Vagina (tissue), 2 donors: ENCODE results near the gene PACRGL. TPM values are rescaled to one million over a fixed set of nuclear protein-coding genes. Genes with fewer than 3 reads are reported as not detected.
A peak's percentile ranks its signal among the peaks of the same experiment; 100 is the strongest.
"Not testable (repeated sequence)": the region's sequence is repeated elsewhere in the genome, so short reads cannot be mapped to it uniquely, and the experiment has no call there.

Source experiments
- DNase-seq, 2 donors: peaks; one replicate each; pipeline ENCODE4 v3.0.0-alpha.2; 2017; ENCODE audit errors: extremely low spot score in 2 of 2
- H3K27ac ChIP-seq: fragments of 200-600 bp; sonication (generic); one replicate; pipeline ENCODE4 v1.5.1; 2019
- H3K27me3 ChIP-seq: fragments of 200-600 bp; sonication (generic); one replicate; pipeline ENCODE4 v1.5.1; 2019
- H3K36me3 ChIP-seq, 2 donors: fragments of 200-600 bp; sonication (generic); one replicate each; pipeline ENCODE4 v1.5.1; 2017 to 2019
- H3K4me1 ChIP-seq: fragments of 200-600 bp; sonication (generic); one replicate; pipeline ENCODE4 v1.5.1; 2019
- H3K4me3 ChIP-seq, 2 donors: fragments of 200-600 bp; sonication (generic); 1 replicate in 1 of 2; 2 replicates in 1 of 2; pipeline ENCODE4 v1.5.1; 2016 to 2019
- H3K9me3 ChIP-seq: fragments of 200-600 bp; sonication (generic); one replicate; pipeline ENCODE4 v1.5.1; 2019
- CTCF ChIP-seq, 3 experiments: fragments of 450-650 bp in 2 of 3; fragments of 200-600 bp in 1 of 3; sonication (generic) in 1 of 3; IDR thresholded peaks; one replicate each; pipeline ENCODE4 v1.5.1; 2017 to 2019; ENCODE audit warnings: antibody characterized with exemption in 3 of 3, mild to moderate bottlenecking in 2 of 3, moderate library complexity in 2 of 3
- POLR2A ChIP-seq, 2 donors: fragments of 450-650 bp; IDR thresholded peaks; one replicate each; pipeline ENCODE4 v1.6.1; 2017; ENCODE audit warnings: antibody characterized with exemption in 2 of 2, mild to moderate bottlenecking in 2 of 2, moderate library complexity in 2 of 2
- POLR2AphosphoS5 ChIP-seq, 2 donors: sonication (generic); formaldehyde crosslinking; IDR thresholded peaks; one replicate each; pipeline ENCODE4 v1.9.0; 2017; ENCODE audit warnings: antibody characterized with exemption in 2 of 2, mild to moderate bottlenecking in 2 of 2, low read depth in 1 of 2; ENCODE audit not compliant: insufficient read depth in 1 of 2
- intact Hi-C: fragments of 100-400 bp; cut with DNase I; formaldehyde crosslinking; loops from one replicate; pipeline ENCODE4 v1.15.1; 2023
- total RNA-seq: library from RNA; depleted of rRNA; stranded (reverse); fragments of >200 nt; gene quantifications from one replicate; pipeline ENCODE4 v1.2.3, GENCODE V29; 2016

The PACRGL gene
- total RNA-seq, 1 donor from 2014 or later = 53.8 TPM

GRCh38 chr4:20764366-20764992, 64.2 kb downstream of the PACRGL start:
- Histone ChIP-seq H3K27me3 (no peaks in the 10 kb centered on the region), H3K4me3 (no peak overlapping the region), H3K36me3 (no peaks in the 10 kb centered on the region), H3K4me1 (no peaks in the 10 kb centered on the region), H3K9me3 (no peaks in the 10 kb centered on the region), H3K27ac (no peak overlapping the region)
- intact Hi-C loops = no loop called here
- no peak for DNase-seq
- TF ChIP-seq CTCF (IDR thresholded peaks at IDR 0.05) (no peak), POLR2AphosphoS5 (IDR thresholded peaks at IDR 0.05; ENCODE audit: insufficient read depth in 1 of 2, low read depth in 1 of 2) (no peak), POLR2A (IDR thresholded peaks at IDR 0.05) (no peak)

GRCh38 chr4:20773144-20773997, 73.1 kb downstream of the PACRGL start:
- Histone ChIP-seq H3K4me3 (no peak overlapping the region), H3K9me3 (no peaks in the 10 kb centered on the region), H3K27me3 (no peaks in the 10 kb centered on the region), H3K4me1 (peaks cover 8% of the 10 kb centered on the region), H3K36me3 (no peaks in the 10 kb centered on the region), H3K27ac (no peak overlapping the region)
- intact Hi-C loops = no loop called here
- DNase-seq = no peak
- TF ChIP-seq CTCF (IDR thresholded peaks at IDR 0.05) (peak in 2 of 3 experiments; percentile 50 to 54), POLR2A (IDR thresholded peaks at IDR 0.05) (no peak)

- no peaks in the 10 kb centered on the region for H3K27me3 ChIP-seq
- intact Hi-C loops = no loop called here
- no peaks in the 10 kb centered on the region for H3K36me3 ChIP-seq
- no peak overlapping the region for H3K4me3 ChIP-seq
- no peaks in the 10 kb centered on the region for H3K4me1 ChIP-seq
- no peak for TF ChIP-seq POLR2AphosphoS5 (IDR thresholded peaks at IDR 0.05; ENCODE audit: insufficient read depth in 1 of 2, low read depth in 1 of 2)
- TF ChIP-seq POLR2A (IDR thresholded peaks at IDR 0.05) = no peak
- no peak for TF ChIP-seq CTCF (IDR thresholded peaks at IDR 0.05)
- no peak for DNase-seq
- no peaks in the 10 kb centered on the region for H3K9me3 ChIP-seq
- H3K27ac ChIP-seq = no peak overlapping the region
Observed at GRCh38 chr4:20778896-20779295, 78.6 kb downstream of the PACRGL start.

GRCh38 chr4:20783134-20783533, 82.9 kb downstream of the PACRGL start:
- H3K36me3 ChIP-seq, intact Hi-C loops, H3K4me3 ChIP-seq, H3K9me3 ChIP-seq, H3K27ac ChIP-seq, H3K4me1 ChIP-seq, DNase-seq, H3K27me3 ChIP-seq: not testable (repeated sequence)

GRCh38 chr4:20787940-20788665, 87.8 kb downstream of the PACRGL start:
- TF ChIP-seq POLR2AphosphoS5 (IDR thresholded peaks at IDR 0.05; ENCODE audit: insufficient read depth in 1 of 2, low read depth in 1 of 2) = no peak
- TF ChIP-seq CTCF (IDR thresholded peaks at IDR 0.05) = no peak
- no peak for TF ChIP-seq POLR2A (IDR thresholded peaks at IDR 0.05)
- no peaks in the 10 kb centered on the region for H3K27me3 ChIP-seq
- H3K9me3 ChIP-seq = no peaks in the 10 kb centered on the region
- H3K4me3 ChIP-seq = no peak overlapping the region
- H3K4me1 ChIP-seq = no peaks in the 10 kb centered on the region
- DNase-seq = no peak
- no peak overlapping the region for H3K27ac ChIP-seq
- intact Hi-C loops = no loop called here
- no peaks in the 10 kb centered on the region for H3K36me3 ChIP-seq
